MM.1S (cell line): ENCODE data around the gene KHNYN.

ENCODE experiments used
- EZH2 ChIP-seq: fragments of 300-600 bp; sonication (generic); optimal IDR thresholded peaks from 2 replicates; pipeline ENCODE3; 2017; ENCODE audit warnings: low read depth, mild to moderate bottlenecking, antibody characterized with exemption, low read length, mixed read lengths
- TF ChIP-seq, protein P1 (sequence below): fragments of 300-600 bp; sonication (generic); IDR thresholded peaks from 2 replicates; pipeline ENCODE4 v1.5.1; 2016; ENCODE audit warnings: antibody characterized with exemption, low read length, mixed read lengths

DNA sequence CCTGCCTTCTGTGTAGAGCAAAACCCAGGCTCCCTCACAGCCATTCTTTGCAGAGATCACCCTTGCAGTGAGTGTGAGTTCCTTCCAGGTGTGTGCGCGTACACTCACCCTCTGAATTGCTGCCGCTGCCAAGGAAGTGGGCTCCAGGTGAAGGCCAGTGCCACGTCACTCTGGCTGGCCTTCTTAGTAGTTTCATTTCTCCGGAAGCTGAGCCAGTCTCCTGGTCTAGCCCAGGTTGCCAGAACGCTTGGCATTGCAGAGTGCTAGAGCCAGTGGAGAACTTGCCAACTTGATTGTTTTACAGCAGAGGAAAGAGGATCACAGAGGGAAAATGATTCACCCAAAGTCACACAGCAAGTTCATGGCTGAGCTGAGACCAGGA, 11.3 kb upstream of the KHNYN start:
- TF ChIP-seq, protein P1, sequence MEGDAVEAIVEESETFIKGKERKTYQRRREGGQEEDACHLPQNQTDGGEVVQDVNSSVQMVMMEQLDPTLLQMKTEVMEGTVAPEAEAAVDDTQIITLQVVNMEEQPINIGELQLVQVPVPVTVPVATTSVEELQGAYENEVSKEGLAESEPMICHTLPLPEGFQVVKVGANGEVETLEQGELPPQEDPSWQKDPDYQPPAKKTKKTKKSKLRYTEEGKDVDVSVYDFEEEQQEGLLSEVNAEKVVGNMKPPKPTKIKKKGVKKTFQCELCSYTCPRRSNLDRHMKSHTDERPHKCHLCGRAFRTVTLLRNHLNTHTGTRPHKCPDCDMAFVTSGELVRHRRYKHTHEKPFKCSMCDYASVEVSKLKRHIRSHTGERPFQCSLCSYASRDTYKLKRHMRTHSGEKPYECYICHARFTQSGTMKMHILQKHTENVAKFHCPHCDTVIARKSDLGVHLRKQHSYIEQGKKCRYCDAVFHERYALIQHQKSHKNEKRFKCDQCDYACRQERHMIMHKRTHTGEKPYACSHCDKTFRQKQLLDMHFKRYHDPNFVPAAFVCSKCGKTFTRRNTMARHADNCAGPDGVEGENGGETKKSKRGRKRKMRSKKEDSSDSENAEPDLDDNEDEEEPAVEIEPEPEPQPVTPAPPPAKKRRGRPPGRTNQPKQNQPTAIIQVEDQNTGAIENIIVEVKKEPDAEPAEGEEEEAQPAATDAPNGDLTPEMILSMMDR = no peak
- TF ChIP-seq EZH2 = no peak
